Stimulated activated CD8-positive, alpha-beta memory T cell treated with anti-CD3 and anti-CD28 coated beads, Interleukin-15, amount 100 ng/mL, for 24 hours (primary cell): Measurements from ENCODE around the gene ODAD2.
"Not testable (repeated sequence)": the region's sequence is repeated elsewhere in the genome, so short reads cannot be mapped to it uniquely, and the experiment has no call there.

Experiments
- DNase-seq: peaks from one replicate; pipeline ENCODE4 v3.0.0-alpha.2; 2020; ENCODE audit warnings: low read depth

Gene ODAD2

DNA sequence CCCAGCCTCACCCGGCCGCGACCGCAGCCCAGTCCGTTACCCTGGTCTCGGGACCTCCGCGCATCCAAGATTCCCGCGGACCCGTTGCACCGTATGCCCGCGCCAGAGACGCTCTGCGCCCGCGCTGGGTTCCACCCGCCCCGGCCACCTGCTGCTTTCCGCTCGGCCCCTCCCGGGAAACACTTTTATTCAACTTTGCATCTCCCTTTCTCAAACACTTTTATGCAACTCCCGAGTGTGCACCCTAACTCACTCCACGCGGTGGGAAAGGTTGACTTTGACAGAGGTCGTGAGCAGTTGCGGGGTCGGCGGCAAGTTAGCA, at the start of gene ODAD2:
Gene ODAD2, minus strand, starts transcription at position 126 of the 322 bp plus-strand sequence. CDS start 3,937 bp downstream, outside the sequence.
- no peak for DNase-seq

GRCh38 chr10:28047061-28047460, 48.2 kb upstream of the ODAD2 start:
- DNase-seq = no peak

DNA sequence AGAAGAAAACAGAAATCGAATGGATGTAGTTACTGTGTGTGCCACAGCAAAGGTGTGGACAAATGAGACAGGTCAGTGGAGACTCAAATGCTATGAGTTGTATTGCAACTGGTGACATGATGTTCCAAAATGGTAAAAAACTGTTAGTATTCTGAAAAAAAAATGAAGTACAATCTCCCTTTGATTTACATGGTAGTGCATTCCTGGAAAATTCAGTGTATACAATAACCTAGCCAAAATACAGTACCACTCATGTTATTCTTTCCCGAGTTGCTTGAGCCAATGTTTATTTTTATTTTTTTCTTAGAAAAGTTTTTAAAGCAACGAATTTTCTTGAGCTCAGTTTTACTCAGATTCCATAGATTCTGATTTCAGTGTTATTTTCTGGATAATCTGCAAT, 47.7 kb upstream of the ODAD2 start:
- no peak for DNase-seq

DNA sequence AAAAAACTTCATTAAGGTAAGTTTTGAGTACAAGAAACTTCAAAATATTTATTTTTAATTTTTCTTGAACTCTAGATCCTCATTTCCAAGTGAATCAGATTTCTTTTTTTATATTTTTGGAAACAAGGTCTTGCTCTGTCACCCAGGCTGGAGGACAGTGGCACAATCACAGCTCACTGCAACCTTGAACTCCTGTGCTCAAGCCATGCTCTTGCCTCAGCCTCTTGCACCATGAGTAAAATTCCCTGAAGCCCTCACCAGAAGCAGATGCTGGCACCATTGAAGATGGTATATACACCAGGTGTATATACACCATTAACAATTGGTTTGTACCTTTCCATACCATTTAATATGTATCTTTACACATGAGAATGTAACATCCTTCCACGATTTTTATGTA, 45.1 kb upstream of the ODAD2 start:
- DNase-seq = no peak

- DNase-seq = no peak
These were observed 37.7 kb upstream of the ODAD2 start for GRCh38 chr10:28036587-28036986.

- DNase-seq = no peak
These were observed 22.4 kb upstream of the ODAD2 start for GRCh38 chr10:28020993-28021982.

- no peak for DNase-seq
These were observed 21.4 kb upstream of the ODAD2 start for GRCh38 chr10:28020080-28020860.

DNA sequence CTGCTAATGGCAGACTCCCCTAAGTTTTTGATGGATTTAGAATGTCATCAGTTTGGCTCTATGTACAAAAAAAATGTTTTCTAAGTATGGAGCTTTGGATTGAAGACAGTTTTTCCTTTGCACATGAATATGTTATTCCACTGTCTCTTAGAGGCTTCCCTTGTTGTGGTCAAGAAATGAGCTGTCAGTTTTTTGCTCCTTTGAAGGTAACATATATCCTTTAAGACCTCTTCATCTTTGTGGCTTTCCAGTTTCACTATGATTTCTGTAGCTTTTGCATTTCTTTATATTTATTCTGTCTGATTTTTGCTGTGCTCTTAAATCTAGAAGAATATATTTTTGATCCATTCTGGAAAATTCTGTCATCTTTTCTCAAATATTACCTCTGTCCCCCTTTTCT, 15.8 kb upstream of the ODAD2 start:
- DNase-seq = no peak

DNA sequence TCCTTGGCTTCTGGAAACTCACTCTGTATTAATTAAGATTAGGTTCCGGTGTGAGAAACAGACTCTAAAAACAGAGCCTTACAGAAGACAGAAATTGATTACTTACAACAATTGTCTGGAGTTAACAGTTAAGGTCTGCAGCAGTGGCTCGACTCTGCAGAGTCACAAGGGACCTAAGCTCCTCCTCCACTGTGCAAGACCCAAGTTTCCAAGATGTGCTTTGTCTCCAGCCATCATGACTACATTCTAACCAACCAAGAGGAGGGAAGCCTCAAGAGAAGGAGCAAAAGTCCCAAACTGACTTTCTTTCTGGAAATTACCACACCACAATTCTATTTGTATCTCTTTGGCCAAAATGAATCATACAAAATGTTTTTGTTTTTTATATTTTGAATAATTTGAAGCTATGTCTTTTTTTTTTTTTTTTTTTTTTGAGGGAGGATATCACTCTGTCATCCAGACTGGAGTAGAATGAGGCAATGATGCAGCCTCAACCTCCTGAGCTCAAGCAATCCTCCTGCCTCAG, 14.2 kb upstream of the ODAD2 start:
- no peak for DNase-seq

GRCh38 chr10:28010821-28011220, 11.9 kb upstream of the ODAD2 start:
- no peak for DNase-seq

DNA sequence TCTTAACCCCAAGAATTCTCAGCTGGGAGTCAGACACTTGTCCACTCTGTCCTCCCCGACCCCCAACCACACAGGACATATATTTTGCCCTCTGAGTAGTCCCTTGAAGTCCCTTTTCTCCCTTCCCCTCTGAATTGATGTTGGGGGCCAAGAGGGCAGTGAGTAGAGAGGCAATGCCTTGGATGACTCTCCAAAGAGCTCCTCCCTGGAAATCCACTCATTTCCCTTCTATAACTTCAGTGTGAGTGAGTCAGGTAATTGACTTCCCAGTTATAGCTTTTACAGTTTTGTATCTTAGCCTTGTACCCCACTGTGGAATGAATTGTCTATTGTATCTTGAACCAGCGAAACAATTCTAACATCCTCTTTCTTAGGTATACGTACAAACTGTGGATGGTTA, 9.2 kb upstream of the ODAD2 start:
- DNase-seq = no peak

- DNase-seq = no peak
These were observed 2.5 kb upstream of the ODAD2 start for GRCh38 chr10:28001353-28001752.

DNA sequence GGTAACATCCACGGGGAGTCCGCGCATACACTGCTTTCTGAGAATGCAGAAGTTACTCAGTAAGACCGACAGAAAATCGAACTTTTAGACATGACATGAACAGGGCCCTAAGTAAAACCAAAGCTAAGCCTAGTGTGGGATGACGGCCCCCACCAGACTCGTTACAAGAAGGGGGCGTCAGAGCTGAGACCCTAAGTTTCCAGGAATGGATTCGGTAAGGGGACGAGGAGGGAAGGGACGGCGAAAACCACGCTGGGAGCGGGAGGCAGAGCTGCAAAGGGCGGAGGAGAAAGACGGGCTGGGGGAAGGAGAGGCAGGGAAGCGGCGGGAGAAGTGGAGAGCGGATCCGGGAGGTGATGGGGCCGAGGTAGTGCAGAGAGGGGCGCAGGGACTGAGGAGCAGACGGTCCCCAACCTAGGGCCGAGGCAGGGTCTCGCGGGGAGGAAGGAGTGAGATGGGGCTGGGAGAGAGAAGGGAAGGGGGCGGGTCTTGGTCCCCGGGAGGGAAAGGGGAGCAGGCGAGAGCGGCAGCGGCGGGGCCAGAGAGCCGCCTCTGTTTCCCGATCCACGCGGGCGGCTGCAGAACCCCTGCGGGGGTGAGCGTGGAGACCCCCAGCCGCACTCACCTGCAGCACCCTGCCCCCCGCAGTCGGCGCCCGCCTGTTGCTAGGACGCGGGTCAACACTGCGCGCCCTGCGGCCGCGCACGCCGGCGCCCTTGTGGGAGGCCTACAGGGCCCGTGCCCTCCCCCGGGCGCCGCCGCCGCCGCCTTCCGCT, 513 bp downstream of the ODAD2 start:
- no peak for DNase-seq

- no peak for DNase-seq
These were observed 1.1 kb downstream of the ODAD2 start for GRCh38 chr10:27997865-27998177.

- no peak for DNase-seq
These were observed 3.6 kb downstream of the ODAD2 start for GRCh38 chr10:27995311-27995710.

DNA sequence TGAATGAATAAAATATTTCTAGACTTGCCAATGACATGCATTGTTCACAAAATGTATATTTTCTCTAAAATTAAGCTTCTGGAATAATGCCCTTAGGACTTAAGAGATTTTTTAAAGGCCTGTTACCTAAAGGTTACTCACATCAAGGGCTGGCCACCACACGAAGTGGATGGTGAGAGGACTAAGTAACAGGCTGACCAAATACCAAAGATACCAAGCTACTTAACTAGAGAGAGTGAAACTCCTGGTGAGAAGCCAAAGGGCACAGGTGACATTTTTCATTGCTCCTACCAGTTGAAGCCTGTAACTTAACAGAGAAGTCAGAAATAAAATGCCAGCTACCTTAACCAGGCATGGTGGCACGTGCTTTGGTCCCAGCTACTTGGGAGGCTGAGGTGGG, 9.5 kb downstream of the ODAD2 start:
- DNase-seq = not testable (repeated sequence)

DNA sequence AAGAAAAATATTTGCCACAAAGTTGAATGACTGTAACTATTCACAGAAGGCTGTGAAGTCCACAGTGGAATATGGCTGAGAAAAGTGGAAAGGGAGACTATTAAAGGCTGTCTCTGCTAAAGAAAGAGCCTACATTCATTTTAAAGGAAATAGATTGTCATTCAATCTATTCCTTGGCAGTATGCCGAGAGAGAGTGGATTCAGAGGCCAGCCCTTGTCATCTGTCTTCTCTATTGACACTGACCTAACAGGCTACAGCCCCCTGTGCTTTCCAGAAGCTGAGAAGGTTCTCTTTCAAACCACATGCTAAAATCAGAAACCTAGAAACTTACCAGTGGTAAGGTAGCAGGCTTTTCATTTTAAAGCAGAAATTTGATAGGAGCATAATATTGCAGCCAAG, 12.1 kb downstream of the ODAD2 start:
- no peak for DNase-seq

- DNase-seq = no peak
These were observed 15.9 kb downstream of the ODAD2 start for GRCh38 chr10:27982875-27983543.

GRCh38 chr10:27981744-27982143, 17.1 kb downstream of the ODAD2 start:
- DNase-seq = no peak

- DNase-seq = not testable (repeated sequence)
These were observed 28.1 kb downstream of the ODAD2 start for GRCh38 chr10:27970795-27971194.

DNA sequence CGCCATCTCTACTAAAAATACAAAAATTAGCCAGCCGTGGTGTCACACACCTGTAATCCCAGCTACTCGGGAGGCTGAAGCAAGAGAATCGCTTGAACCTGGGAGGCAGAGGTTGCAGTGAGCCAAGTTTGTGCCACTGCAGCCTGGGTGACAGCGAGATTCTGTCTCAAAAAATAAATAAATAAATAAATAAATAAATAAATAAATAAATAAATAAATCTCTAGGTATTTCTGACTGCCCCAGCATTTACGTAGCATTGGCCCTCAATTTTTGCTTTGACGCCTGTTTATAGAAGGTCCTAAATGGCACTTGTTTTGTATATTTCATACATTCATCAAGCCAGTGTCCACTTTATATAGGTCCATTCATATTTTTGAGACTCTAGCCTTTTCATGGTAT, 28.9 kb downstream of the ODAD2 start:
- not testable (repeated sequence) for DNase-seq
